ENCODE results near the gene MPZL3.

MPZL3 gene, protein sequence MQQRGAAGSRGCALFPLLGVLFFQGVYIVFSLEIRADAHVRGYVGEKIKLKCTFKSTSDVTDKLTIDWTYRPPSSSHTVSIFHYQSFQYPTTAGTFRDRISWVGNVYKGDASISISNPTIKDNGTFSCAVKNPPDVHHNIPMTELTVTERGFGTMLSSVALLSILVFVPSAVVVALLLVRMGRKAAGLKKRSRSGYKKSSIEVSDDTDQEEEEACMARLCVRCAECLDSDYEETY

DNA sequence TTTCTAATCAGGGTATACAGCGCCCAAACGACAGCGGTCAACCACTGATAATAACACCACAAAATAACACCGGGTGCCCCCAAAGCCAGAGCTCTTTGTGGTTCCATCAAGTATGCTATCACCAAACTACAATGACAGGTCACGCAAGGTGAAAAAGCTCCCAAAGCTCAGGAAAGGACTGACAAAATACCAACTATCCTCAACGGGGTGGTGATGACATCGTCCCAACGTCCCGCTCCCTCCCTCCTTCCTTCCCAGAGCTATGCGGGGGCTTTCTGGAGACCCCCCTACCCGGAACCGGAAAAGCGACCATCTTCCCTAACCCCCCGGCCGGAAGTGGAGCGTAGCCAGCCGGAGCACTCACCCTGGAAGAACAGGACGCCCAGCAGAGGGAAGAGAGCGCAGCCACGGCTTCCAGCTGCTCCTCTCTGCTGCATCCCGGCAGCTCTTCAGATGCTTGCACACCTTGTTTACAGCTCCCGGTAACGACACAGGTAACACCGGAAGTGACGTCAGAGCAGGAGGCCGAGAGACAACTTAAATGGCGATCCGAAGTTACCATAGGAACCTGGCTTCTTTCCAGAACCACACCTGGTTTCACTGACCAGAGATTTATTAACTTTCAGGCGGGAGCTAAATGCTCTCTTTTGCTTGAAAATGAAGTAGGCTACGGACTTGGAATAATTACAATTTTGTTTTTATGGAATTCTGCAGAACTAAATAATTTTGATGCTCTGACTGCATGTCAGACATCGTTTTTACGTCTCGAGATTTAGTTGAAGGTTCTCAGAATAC is at the start of gene MPZL3:
TSS of gene MPZL3 (minus strand) at position 508 of the 795 bp plus-strand sequence. CDS start at position 437, 71 bp downstream.
- peak; percentile 56 for DNase-seq

DNA sequence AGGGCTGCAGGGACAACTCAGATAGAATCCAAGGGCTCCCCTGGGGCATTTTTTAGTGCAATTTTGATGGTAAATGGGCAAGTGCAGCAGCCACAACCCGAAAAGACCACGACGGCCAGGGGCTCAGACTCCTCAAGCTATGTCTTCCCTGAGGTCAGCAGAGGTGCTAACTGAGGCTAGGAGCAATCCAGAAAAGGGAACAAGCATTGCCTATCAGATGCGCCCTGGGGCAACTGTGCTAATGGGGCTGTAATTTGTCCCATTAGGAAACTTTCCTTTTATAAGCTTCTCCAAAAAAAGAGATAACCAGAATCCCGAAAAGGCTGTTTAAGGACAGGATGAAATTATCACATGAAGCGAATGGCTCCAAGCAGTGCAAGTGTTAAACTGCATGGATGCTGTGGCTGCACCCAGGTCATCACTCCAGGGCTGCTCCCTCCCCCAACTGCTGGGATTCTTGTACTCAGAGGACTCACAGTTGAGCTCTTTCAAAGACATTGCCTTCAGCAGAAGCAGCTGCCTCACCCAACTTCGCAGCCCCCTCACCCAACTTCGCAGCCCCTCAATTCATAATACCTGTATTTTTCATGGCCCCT is 49.5 kb upstream of the MPZL3 start:
- DNase-seq, result no peak

DNA sequence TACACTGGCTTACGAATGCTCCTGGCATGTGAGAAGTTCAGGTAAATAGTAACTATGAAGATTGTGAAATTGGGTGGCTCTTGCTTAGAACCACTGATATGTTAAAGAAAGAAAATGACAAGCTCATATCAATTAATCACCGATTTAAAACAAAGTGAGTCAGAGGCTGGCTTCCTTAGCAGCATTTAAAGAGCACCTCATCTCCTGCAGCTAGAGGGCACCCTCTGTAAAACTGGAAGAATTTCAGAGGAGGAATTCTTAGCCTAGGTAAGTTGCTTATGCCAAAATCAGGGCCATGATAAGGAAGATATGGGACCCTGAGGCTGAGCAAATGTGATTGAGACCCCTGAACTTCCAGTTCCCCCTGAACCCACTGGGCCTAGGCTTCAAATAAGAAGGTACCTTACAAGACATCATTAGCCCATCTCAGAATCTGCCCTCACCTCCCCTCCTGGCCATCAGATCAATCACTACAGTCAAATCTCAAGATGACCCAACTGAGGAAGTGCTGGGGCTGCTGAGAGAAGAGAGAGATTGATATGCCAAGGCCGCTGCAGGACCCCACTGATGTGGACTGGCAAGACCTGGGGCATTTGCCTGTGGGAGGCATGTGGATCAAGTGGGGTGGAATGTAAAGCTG is 43.8 kb upstream of the MPZL3 start:
- peak; percentile 18 for DNase-seq

DNA sequence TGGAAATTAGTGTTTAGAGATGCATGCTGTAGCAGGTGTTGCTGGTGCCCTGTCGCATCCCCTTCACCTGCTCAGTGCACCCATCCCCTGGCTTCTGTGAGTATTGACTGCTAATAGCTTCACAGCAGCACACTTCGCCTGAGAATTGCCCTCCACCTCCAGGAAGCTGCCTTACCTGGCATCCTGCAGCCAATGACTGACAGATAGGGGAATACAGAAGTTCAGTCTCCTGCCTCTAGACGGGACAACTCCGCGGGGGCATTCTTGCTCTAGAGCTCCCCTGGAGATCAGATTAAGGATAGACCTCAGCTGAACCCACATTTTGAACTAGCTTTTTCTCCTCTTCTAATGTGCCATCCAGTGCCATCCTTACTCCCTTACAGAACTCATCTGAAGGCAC is 43.0 kb upstream of the MPZL3 start:
- DNase-seq, result no peak

- no peak for DNase-seq
Measured at GRCh38 chr11:118294053-118294452, 41.9 kb upstream of the MPZL3 start.

GRCh38 chr11:118291477-118292135 is 39.4 kb upstream of the MPZL3 start:
- no peak for DNase-seq

GRCh38 chr11:118290923-118291322 is 38.8 kb upstream of the MPZL3 start:
- peak; percentile 6 for DNase-seq

GRCh38 chr11:118289401-118289800 is 37.2 kb upstream of the MPZL3 start:
- no peak for DNase-seq

DNA sequence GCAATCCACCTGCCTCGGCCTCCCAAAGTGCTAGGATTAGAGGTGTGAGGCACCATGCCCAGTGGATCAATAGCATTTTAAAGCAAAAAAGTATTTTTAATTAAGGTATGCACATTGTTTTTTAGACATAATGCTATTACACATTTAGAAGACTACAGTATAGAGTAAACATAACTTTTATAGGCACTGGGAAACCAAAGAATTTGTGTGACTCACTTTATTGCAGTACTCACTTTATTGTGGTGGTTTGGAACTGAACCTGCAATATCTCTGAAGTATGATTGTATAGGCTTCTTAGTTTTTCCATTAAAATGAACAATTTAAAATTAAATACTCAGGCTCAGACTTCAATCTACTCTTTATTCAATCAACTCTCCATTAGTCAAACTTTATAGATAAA is 34.8 kb upstream of the MPZL3 start:
- peak; percentile 38 for DNase-seq

DNA sequence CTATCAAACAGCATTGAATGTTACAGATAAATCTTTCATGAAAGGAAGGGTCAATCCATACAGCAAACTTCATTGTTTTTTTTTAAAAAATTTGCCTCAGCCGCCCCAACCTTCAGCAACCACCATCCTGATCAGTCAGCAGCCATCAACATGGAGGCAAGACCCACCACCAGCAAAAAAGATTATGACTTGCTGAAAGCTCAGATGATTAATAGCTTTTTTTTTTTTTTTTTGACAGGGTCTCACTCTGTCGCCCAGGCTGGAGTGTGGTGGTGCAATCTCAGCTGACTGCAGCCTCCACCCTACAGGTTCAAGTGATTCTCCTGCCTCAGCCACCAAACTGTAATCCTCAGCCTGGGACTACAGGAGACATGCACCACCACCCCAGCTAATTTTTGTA is 34.4 kb upstream of the MPZL3 start:
- no peak for DNase-seq

DNA sequence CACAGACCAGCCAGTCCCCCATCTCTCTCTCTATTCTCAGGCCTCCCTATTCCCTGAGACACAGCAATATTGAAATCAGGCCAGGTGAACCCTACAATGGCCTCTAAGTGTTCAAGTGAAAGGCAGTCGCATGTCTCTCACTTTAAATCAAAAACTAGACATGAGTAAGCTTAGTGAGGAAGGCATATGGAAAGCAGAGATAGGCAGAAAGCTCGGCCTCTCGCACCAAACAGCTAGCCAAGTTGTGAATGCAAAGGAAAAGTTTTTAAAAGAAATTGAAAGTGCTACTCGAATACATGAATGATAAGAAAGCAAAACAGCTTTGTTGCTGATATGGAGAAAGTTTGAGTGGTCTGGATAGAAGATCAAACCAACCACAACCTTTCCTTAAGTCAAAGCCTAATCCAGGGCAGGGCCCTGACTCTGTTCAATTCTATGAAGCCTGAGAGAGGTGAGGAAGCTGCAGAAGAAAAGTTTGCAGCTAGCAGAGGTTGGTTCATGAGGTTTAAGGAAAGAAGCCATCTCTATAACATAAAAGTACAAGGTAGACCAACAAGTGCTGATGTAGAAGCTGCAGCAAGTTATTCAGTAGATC is 31.7 kb upstream of the MPZL3 start:
- no peak for DNase-seq

DNA sequence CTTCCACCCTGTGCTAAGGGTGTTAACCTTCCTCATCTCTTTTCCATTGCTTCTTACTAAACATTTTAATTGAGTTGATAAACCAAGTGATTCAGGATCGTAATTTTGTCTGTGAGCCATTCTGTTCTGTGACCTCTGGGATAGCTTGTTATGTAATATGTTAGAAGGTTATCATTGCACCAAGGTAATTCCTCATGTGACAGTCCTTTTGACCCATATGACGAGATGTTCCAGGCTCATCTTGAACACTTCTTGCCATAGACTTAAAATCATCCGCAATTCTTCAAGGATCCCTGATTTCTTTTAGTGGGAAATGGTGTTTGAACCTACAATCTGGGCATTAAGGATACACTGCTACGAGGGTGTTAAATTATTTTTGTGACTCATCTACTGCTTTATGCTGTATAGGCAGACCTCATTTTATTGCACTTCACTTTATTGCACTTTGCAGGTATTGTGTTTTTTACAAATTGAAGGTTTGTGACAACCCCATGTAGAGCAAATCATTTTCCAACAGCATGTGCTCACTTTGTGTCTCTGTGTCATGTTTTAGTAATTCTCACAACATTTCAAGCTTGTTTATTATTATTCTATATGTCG is 31.0 kb upstream of the MPZL3 start:
- DNase-seq, result no peak

DNA sequence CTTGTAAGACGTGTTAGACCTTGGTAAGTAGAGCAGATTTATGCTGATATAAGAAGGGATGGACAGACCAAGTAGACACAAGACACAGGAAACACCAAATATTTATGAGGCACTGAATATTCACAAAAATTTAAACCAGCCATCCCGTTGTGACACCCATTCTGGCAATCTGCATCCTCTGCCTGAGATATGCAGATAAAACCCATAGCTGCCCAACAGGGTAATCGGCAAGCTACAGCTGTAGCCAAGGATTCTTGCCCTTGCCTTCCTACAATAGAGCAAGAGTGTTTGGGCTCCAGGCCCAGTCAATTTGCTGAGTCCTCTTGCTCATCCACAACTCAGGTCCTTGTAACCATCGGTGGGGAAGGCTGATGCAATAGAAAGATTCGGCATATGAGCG is 30.4 kb upstream of the MPZL3 start:
- DNase-seq, result no peak

DNA sequence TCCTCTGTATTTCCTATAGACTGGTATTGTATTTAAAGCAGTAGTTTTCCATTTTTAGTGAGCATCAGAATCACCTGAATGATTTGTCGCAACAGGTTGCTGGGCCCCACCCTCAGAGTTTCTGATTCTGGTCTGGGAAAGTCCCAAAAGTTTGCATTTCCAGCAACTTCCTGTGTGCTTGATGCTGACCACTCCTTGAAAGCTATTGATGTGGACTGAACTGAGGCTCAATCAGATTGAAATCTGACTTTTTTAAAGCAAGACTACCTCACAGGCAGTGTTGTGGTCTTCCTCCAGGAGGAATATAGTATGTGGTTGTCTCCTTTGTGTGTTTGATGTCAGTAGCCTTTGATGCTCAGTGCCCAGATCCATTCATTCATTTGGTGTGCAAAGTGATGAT is 29.1 kb upstream of the MPZL3 start:
- no peak for DNase-seq

GRCh38 chr11:118277312-118277711 is 25.1 kb upstream of the MPZL3 start:
- peak; percentile 45 for DNase-seq

DNA sequence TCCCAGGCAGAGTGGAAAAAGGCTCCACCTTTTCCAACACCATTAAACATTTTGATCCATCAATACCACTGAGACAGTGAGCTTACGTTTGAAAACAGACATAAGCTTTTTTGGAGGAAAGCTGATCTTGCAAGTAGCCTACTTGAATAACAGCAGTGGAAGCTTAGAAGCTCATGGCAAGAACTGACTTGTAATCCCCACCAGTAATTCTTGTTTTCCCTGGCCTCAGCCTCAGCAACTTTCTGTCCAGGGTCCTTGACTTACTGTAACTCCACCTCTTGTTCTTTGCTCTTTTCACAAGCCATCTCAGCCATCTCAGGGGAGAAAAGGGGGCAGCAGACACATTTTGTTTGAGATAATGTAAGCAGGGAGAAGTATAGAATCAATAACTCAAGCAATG is 24.3 kb upstream of the MPZL3 start:
- DNase-seq, result no peak

DNA sequence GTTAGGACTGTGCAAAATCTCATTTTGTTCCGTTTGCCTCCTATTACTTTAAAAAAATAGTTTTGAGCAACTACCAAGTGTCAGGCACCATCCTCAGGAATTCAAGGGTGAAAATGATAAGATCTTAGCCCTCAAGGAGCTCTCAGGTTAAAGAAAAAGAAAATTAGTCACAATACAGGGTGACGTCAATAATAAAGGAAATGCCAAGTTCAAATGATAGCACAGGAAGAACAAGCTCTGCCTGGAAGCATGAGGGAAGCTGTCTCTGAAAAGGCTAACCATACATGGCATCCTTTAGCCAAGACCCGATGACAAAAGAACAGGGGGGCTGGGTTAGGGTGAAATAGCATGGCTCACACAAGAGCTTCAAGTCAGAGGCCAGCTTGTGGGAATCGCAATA is 23.0 kb upstream of the MPZL3 start:
- peak; percentile 74 for DNase-seq

DNA sequence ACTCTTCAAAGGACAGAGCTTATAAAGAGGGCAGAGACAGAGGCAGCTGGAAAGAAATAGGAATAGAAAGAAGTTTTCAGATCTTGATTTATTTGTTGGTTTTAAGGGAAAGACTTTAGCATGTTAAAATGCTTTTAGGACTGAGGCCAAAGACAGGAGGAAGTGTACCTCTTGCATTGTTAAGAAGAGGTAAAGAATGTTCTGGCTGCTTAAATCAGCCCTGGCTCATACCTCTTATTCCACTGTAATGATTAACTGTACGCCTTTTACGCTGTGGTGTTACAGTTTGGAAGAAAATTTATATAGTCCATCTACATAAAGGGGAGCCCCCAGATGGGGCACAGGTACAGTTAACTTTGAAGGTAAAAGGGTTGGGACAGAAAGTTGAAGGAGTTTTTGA is 22.0 kb upstream of the MPZL3 start:
- no peak for DNase-seq

DNA sequence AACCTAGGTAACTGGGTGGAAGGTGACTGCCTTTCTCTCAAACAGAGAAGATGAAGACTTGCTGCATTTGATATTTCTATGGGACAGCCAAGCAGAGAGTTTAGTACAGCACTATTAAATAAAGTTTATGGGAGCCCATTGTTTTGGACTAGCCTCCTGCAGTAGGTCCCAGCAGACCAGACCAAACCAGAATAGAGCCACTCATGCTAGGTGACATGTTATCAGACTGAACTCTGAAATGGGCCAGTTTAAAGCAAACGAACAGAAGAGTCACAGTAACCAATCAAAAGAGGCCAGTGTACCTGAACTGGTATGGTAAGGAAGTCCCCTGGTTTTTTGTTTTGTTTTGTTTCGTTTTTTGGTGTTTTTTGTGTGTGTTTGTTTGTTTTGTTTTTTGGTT is 19.8 kb upstream of the MPZL3 start:
- DNase-seq, result no peak

- DNase-seq, result no peak
Measured at GRCh38 chr11:118267486-118267885, 15.3 kb upstream of the MPZL3 start.

DNA sequence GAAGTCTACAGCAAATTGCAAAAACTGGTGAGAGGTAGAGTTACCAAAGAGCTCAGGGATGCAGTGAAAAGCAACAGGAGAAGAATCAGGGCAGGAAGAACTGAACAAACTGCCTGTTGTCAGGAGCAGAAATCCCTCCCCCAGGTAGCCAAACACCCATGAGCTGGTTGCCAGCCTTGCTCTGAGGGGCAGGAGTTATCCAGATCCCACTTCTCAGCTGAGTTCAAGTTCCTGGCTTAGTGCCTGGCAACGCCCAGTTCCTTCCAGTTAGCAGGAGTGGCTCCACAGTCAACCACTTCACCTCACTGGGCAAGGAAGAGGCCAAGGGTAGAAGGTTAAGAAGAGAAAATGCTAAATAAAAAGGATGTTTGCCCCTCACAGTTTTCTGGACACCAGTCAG is 13.8 kb upstream of the MPZL3 start:
- no peak for DNase-seq
